Measurements from ENCODE around the gene ERFL.
"Not testable (repeated sequence)": the region's sequence is repeated elsewhere in the genome, so short reads cannot be mapped to it uniquely, and the experiment has no call there.

Gene ERFL

DNA sequence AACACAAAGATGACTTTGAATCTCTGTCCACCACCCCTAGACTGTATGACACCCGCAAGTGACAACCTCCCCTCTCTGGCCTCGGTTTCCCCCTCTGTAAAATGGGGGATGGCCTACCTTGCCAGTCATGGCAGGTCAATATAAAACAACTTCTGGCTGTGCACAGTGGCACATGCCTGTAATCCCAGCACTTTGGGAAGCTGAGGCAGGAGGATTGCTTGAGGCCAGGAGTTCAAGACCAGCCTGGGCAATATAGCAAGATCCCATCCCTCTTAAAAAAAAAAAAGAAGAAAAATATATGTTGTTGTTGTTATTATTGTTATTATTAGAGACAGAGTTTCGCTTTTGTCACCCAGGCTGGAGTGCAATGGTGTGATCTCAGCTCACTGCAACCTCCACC is 52.3 kb downstream of the ERFL start:
- H3K4me3 Mint-ChIP-seq, result peak overlapping the region; percentile 59
- not testable (repeated sequence) for H3K27me3 Mint-ChIP-seq, H3K9me3 Mint-ChIP-seq, ATAC-seq
- H3K4me1 Mint-ChIP-seq, result peaks cover 76% of the 10 kb centered on the region
- peaks cover 42% of the 10 kb centered on the region for H3K36me3 Mint-ChIP-seq
- peak overlapping the region; percentile 89 for H3K27ac Mint-ChIP-seq

DNA sequence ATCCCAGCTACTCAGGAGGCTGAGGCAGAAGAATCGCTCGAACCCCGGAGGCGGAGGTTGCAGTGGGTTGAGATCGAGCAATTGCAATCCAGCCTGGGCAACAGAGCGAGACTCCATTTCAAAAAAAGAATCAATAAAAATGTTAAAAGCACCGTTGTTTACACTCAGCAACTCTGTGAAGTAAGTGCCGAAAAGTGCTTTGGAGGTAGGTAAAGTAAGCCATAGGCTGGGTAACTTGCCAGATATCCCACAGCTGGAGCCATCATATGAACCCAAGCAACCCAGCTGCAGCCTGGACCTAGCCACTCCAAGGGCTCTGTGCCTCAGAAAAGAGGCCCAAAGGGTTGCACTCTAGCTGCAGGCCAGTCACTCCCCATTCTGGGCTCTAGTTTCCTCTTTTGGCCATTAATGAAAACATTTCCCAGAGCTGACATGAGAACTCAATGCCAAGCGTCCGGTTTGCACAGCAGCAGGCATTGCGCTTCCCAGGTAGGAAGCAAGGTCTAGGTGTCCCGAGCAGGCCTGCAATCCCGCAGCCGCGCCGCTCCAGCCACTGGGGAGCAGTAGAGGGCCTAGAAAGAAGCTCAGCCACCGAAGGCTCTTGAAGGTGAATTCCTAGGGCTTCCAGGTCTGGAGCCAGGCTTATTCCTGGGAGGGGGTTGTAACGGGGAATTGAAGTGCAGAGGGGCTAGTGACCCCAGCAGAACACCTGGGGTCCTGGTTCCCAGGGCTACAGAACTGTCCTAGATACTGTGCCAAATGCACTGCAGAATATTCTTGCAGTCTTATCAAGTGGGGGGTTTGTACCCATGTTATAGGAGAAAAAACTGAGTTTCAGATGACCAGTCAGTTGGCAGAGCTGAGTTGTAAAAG is 55.2 kb downstream of the ERFL start:
- no peak for ATAC-seq
- peaks cover 78% of the 10 kb centered on the region for H3K4me1 Mint-ChIP-seq
- peak overlapping the region; percentile 89 for H3K27ac Mint-ChIP-seq
- H3K27me3 Mint-ChIP-seq, result no peaks in the 10 kb centered on the region
- no peaks in the 10 kb centered on the region for H3K9me3 Mint-ChIP-seq
- no peak overlapping the region for H3K4me3 Mint-ChIP-seq
- peaks cover 38% of the 10 kb centered on the region for H3K36me3 Mint-ChIP-seq

DNA sequence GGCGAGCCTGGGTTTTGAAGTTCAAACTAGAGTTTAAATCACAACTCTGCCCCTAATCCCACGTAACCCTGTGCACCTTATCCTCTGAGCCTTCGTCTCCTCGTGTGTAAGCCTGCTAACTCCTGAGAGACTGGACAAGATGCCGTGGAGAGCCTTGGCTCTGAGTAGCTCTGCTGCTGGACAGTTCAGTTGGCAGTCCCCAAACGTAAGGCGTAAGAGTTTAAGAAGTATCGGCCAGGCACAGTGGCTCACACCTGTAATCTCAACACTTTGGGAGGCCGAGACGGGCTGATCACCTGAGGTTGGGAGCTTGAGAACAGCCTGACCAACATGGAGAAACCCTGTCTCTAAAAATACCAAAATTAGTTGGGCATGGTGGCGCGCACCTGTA is 55.9 kb downstream of the ERFL start:
- H3K27me3 Mint-ChIP-seq, result no peaks in the 10 kb centered on the region
- no peaks in the 10 kb centered on the region for H3K9me3 Mint-ChIP-seq
- ATAC-seq, result no peak
- peaks cover 84% of the 10 kb centered on the region for H3K4me1 Mint-ChIP-seq
- H3K4me3 Mint-ChIP-seq, result no peak overlapping the region
- H3K27ac Mint-ChIP-seq, result peak overlapping the region; percentile 89
- H3K36me3 Mint-ChIP-seq, result peaks cover 37% of the 10 kb centered on the region

DNA sequence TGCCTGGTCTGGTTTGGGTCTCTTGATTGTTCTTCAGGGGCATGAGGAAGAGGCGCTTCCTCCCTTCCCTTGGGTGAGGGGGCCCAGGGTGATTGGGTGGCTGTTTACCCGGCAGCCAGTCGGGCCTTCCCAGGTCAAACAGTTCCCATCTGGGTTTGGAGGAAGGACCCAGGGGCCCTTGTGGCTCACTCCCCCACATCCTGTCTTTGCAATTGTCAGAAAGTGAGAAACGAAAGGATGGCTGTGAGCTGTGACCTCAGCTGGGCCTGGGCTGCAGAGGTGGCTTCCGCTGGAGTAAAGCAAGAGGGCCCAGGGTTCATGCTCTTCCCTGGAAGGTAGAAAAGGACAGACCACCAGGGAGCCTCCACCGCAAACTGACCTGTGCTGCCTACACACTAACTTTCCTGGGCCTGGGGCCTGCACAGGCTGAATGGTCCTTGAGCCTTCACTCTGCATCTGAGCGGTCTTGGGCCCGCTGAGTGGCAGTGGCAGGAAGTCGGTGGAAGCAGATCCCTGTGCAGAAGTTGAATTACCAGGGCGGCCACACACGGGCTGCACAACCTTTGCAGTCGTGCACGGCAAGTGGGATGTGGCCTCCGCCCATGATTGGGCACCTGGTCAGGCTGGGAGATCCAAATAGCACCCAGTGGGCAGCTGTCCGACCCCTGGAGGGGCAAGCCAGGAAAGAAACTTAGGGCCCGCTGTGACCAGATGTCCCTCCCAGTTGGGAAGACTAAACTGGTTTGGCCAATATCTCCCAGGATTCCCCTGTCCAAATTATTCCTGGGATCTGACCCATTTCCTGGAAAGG is 56.5 kb downstream of the ERFL start:
- no peaks in the 10 kb centered on the region for H3K27me3 Mint-ChIP-seq
- peak overlapping the region; percentile 53 for H3K4me3 Mint-ChIP-seq
- no peaks in the 10 kb centered on the region for H3K9me3 Mint-ChIP-seq
- peaks cover 36% of the 10 kb centered on the region for H3K36me3 Mint-ChIP-seq
- peak overlapping the region; percentile 89 for H3K27ac Mint-ChIP-seq
- peak; percentile 77 for ATAC-seq
- peaks cover 84% of the 10 kb centered on the region for H3K4me1 Mint-ChIP-seq

DNA sequence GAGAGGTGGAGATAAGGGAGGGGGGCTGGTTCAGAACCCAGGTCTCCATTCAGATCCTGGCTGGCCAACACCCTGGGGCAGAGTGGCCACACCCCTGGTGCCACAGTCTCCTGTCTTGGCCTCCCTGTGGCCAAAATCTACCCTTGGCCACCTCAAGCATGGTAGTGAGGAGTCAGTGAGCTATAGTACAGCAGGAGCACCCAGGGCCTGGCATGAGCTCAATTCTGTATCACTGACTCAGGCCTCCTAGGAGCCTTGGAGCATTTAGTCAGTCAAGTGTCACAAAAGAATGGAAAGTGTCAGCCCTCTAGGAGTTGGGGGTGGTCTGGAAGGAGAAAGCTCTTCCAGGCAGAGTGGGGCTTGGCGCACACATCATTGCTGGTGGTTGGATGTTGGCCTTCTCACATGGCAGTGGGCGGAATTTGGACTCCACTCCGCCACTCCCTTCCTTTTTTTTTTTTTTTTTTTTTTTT is 57.8 kb downstream of the ERFL start:
- Mint-ChIP-seq H3K4me3 (peak overlapping the region; percentile 21), H3K36me3 (peaks cover 44% of the 10 kb centered on the region), H3K4me1 (peaks cover 84% of the 10 kb centered on the region), H3K9me3 (no peaks in the 10 kb centered on the region), H3K27me3 (no peaks in the 10 kb centered on the region), H3K27ac (peak overlapping the region; percentile 89)
- no peak for ATAC-seq

DNA sequence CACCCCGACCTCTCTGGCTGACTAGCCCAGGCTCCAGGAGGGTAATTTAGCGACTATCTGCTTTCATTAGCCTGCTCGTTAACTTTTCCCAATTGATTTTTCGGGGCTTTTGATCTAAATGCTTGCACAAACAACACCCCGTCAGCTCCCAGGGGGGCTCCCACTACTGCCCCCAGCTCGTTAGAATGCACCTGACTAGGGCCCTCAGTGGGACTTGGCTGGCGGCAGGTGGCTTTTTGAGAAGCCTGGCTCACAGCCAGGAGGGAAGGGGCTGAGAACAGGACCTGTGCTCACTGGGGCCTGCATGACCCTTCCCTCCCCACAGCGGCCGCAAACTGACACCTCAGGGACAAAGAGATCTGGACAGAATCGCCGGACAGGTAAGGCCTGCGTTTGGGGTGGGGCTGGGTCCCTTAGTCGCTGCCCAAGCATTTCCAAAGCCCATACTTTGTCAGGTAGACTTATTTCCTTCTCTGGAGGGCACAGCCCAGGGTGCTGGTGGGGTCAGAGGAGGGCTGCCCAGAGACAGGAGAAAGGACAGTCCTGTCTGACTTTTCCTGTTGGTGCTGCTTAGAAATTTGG is 58.8 kb downstream of the ERFL start:
- ATAC-seq, result no peak
- H3K9me3 Mint-ChIP-seq, result no peaks in the 10 kb centered on the region
- peaks cover 47% of the 10 kb centered on the region for H3K36me3 Mint-ChIP-seq
- H3K27me3 Mint-ChIP-seq, result no peaks in the 10 kb centered on the region
- H3K4me1 Mint-ChIP-seq, result peaks cover 85% of the 10 kb centered on the region
- H3K27ac Mint-ChIP-seq, result peak overlapping the region; percentile 89
- peak overlapping the region; percentile 26 for H3K4me3 Mint-ChIP-seq

DNA sequence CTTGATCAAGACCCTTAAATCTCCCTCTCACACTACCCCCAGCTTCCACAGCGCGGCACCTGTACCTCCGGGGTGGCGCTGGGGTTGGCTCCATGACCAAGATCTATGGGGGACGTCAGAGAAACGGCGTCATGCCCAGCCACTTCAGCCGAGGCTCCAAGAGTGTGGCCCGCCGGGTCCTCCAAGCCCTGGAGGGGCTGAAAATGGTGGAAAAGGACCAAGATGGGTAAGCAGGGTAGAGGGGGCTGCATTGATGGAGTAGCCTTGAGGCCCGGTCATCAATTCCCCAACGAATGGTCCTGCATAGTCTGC is 59.3 kb downstream of the ERFL start:
- Mint-ChIP-seq H3K36me3 (peaks cover 53% of the 10 kb centered on the region), H3K4me3 (peak overlapping the region; percentile 21), H3K9me3 (no peaks in the 10 kb centered on the region), H3K4me1 (peaks cover 90% of the 10 kb centered on the region), H3K27me3 (no peaks in the 10 kb centered on the region), H3K27ac (peak overlapping the region; percentile 89)
- no peak for ATAC-seq

DNA sequence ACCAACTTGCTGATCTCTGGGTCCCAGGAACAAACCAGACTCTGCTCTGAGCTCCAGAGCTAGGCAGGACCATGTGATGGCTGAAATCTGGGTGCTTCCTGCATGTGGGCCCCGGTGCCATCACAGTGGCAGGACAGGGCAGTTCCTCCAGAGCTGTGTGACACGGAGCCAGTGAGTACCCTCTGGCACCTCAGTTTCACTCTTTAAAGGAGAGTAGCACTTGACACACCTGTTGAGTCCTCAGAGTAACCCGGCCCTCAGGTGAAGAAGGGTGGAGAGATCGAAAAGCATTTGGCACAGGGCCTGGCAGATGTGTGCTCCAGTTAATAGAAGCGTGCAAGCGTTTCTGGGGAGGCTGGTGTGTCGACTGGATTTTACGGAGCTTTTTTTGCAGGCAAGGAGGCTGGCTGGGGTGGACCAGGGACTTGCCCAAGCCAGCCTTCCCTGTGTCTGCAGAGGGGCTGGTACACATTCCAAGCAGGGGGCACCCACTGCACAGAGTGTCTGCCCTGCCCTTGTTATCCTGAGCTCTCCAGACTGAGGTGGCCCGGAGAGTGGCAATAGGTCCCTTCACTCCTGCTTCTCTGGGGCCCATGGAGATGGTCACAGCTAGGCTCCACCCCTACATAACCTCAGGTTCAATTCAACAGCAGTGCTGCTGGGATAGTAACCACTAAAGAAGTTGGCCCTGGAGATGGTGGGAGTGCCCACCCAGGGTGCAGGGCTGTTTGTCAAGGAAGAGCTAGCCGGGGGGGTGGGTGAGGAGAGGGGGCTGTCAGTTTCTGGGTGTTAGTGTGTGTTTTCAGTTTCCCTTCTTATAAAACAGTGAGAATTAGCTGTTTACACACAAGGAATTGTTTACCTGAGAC is 59.9 kb downstream of the ERFL start:
- Mint-ChIP-seq H3K27ac (peak overlapping the region; percentile 89), H3K4me3 (peak overlapping the region; percentile 59), H3K9me3 (no peaks in the 10 kb centered on the region), H3K4me1 (peaks cover 92% of the 10 kb centered on the region), H3K27me3 (no peaks in the 10 kb centered on the region), H3K36me3 (peaks cover 59% of the 10 kb centered on the region)
- ATAC-seq, result no peak

DNA sequence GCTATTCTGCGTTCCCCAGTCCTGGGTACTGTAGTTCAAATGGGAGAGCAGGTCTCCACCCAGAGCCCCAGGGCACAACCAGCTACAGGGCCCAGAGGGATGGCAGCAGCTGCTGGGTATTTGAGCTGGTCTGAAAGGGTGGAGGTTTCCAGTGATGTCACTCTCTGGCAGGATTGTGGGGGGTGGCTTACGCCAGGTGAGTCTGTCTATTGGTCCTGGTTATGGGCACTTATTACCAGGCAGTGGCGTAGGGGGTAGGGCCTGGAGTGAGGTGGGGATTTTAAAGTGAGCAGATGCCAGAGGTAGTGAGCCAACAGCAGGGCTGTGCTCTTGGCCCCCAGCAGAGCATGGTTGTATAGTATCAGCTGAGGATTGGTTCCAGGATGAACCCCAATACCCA is 62.0 kb downstream of the ERFL start:
- Mint-ChIP-seq H3K36me3 (peaks cover 73% of the 10 kb centered on the region), H3K27me3 (no peaks in the 10 kb centered on the region), H3K27ac (peak overlapping the region; percentile 89), H3K4me3 (peak overlapping the region; percentile 65), H3K4me1 (peaks cover 92% of the 10 kb centered on the region), H3K9me3 (no peaks in the 10 kb centered on the region)
- ATAC-seq, result no peak

DNA sequence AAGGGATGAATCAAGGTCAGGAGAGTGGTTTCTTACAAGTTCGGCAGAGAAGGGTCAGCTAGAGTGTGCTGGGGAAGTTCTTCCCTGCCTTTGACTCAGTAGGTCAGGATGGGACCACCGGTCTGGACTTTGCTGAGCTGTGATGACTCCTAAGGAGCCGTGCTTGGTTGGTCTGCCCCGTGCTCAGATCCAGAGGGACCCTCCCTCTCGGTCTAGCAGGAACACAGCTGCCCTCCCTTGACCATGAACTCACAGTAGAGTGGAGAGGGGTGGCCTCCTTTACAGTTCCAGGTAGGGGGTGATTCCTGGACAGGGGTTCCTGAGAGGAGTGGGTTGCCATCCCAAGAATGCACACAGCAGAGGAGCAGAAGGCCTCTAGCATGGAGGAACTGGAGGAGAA is 63.9 kb downstream of the ERFL start:
- Mint-ChIP-seq H3K36me3 (peaks cover 67% of the 10 kb centered on the region), H3K9me3 (no peaks in the 10 kb centered on the region), H3K27ac (peak overlapping the region; percentile 89), H3K4me3 (peak overlapping the region; percentile 58), H3K27me3 (no peaks in the 10 kb centered on the region), H3K4me1 (peaks cover 80% of the 10 kb centered on the region)
- ATAC-seq, result no peak

DNA sequence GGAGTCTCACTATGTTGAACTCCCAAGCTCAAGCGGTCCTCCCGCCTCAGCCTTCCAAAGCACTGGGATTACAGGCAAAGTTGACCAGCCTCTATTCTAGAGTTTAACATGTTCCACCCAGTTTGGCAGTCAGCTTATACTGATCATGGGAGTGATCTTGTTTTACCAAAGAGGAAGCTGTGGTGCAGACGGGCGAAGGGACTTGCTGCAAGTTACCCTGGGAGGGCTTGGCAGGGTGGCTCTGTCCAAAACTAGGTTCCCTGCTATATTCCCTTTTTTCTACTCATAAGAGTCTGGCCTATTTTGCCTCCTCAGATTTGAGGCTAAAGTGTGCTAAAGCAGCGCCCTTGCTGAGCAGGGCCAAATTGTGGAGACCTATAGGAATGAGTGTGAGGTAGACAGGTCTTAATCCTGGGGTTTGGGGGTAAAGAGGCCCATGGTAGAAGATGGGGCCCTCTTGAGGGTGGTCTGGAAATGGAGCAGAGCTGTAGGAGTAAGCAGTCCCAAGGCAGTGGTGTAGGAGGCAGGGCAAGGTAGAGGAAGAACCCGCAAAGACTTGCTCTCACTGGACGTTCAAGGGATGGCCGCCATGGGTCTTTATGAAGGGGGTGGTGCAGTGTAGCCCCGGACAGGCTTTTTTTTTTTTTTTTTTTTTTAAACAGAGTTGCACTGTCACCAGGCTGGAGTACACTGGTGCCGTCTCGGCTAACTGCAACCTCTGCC is 64.9 kb downstream of the ERFL start:
- Mint-ChIP-seq H3K36me3 (peaks cover 59% of the 10 kb centered on the region), H3K4me3 (peak overlapping the region; percentile 93), H3K27ac (peak overlapping the region; percentile 89), H3K27me3 (no peaks in the 10 kb centered on the region), H3K4me1 (peaks cover 70% of the 10 kb centered on the region), H3K9me3 (no peaks in the 10 kb centered on the region)
- ATAC-seq, result no peak

DNA sequence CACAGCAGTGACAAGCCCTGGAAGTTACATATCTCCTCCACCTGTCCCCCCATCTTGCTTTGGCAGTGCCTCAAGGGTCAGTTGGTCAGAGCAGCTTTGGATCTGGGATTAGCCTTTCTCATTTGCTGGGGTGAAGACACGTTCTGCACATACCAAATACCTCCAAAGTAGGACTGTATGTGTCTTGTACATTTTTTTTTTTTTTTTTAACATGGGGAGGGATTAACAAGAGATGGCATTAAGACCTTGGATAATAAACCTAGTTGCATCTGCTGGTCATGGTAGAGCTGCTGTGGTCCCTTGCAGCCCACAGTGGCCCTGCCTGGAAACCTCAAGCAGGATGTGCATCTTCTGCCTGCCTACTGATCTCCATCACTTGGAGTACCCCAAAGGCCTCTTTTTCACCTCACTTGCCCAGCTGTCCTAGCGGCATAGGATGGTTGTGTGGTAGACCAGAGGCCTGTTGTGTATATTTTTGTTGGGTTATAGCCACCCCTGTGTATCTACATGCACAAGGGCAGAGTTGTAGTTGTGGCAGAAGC is 65.7 kb downstream of the ERFL start:
- no peak for ATAC-seq
- no peaks in the 10 kb centered on the region for H3K27me3 Mint-ChIP-seq

DNA sequence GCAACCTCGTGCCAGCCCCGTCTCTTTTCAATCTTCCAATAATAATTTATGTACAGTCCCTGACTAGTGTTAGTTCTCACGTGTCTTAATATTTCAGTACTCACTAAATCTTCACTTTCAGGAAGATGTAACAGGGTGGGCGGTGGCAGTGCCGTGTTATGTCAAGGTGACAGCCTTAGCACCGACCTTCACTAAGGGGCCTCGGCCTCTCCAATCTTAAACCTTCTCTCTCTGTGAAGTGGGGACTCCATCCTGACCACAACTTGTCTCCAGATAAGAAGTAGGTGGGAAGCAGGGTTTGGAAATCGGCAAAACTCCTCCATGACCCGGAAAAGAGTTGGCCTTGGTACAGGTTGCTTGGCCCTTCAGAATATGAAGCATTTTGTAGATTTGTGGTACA is 66.4 kb downstream of the ERFL start:
- Mint-ChIP-seq H3K4me1 (peaks cover 60% of the 10 kb centered on the region), H3K27ac (peak overlapping the region; percentile 89), H3K9me3 (no peaks in the 10 kb centered on the region), H3K36me3 (peaks cover 50% of the 10 kb centered on the region), H3K27me3 (no peaks in the 10 kb centered on the region), H3K4me3 (peak overlapping the region; percentile 93)
- ATAC-seq, result no peak

More for the DNA sequence above, 65.7 kb downstream of the ERFL start:
- Mint-ChIP-seq H3K4me1 (peaks cover 62% of the 10 kb centered on the region), H3K4me3 (peak overlapping the region; percentile 93), H3K9me3 (no peaks in the 10 kb centered on the region), H3K36me3 (peaks cover 50% of the 10 kb centered on the region), H3K27ac (peak overlapping the region; percentile 89)

Data from stimulated activated memory B cell treated with anti-CD40 and anti-IgM and Interleukin-4, amounts not matched to agents 10 μg/mL and 1 μg/mL and 100 μg/mL, for 72 hours (primary cell).